HG03457 (cell line): ENCODE measurements around the gene SOX8.
"Not testable (repeated sequence)": the region's sequence is repeated elsewhere in the genome, so short reads cannot be mapped to it uniquely, and the experiment has no call there.

ENCODE experiments used
- ATAC-seq: cut with Tn5 transposase; IDR thresholded peaks from one replicate; pipeline ENCODE4 v1.9.1; 2021; ENCODE audit warnings: moderate number of reproducible peaks; ENCODE audit not compliant: unreplicated experiment

SOX8 gene

GRCh38 chr16:953818-954217, 27.8 kb upstream of the SOX8 start:
- not testable (repeated sequence) for ATAC-seq

GRCh38 chr16:955766-956165, 25.8 kb upstream of the SOX8 start:
- ATAC-seq, result not testable (repeated sequence)

- ATAC-seq, result no peak
Observed at GRCh38 chr16:959232-960040, 22.1 kb upstream of the SOX8 start.

- ATAC-seq, result no peak
Observed at GRCh38 chr16:962366-962765, 19.2 kb upstream of the SOX8 start.

- no peak for ATAC-seq
Observed at GRCh38 chr16:962901-963814, 18.4 kb upstream of the SOX8 start.

- ATAC-seq, result no peak
Observed at GRCh38 chr16:963913-964312, 17.7 kb upstream of the SOX8 start.

GRCh38 chr16:964356-965035, 17.1 kb upstream of the SOX8 start:
- no peak for ATAC-seq

GRCh38 chr16:965036-965395, 16.6 kb upstream of the SOX8 start:
- no peak for ATAC-seq

- no peak for ATAC-seq
Observed at GRCh38 chr16:965487-965886, 16.1 kb upstream of the SOX8 start.

- ATAC-seq, result no peak
Observed at GRCh38 chr16:966035-966434, 15.5 kb upstream of the SOX8 start.

GRCh38 chr16:966505-966904, 15.1 kb upstream of the SOX8 start:
- no peak for ATAC-seq

GRCh38 chr16:967077-967541, 14.5 kb upstream of the SOX8 start:
- ATAC-seq, result no peak

GRCh38 chr16:967546-968295, 13.8 kb upstream of the SOX8 start:
- no peak for ATAC-seq

GRCh38 chr16:968620-969019, 12.9 kb upstream of the SOX8 start:
- no peak for ATAC-seq

- ATAC-seq, result no peak
Observed at GRCh38 chr16:969508-970385, 11.8 kb upstream of the SOX8 start.

GRCh38 chr16:970386-970765, 11.2 kb upstream of the SOX8 start:
- ATAC-seq, result peak; percentile 18

GRCh38 chr16:970766-971581, 10.6 kb upstream of the SOX8 start, which contains the start of gene LMF1:
TSS of gene LMF1 (minus strand) at chr16:970984. CDS start at chr16:970980, 4 bp downstream.
- ATAC-seq, result peak; percentile 52

GRCh38 chr16:971582-971905, 10.0 kb upstream of the SOX8 start:
- ATAC-seq, result no peak

- ATAC-seq, result no peak
Observed at GRCh38 chr16:971981-972315, 9.6 kb upstream of the SOX8 start.
